HepG2 (cell line): ENCODE data around the gene PEPD. TPM values are rescaled to one million over a fixed set of nuclear protein-coding genes. Genes with fewer than 3 reads are reported as not detected.

Source experiments
- FIP1L1 ChIP-seq: fragments of 200-400 bp; formaldehyde crosslinking; IDR thresholded peaks from 2 replicates; pipeline ENCODE4 v1.6.1; 2018; ENCODE audit warnings: low read depth, mild to moderate bottlenecking, low read length, moderate library complexity, borderline replicate concordance; ENCODE audit not compliant: insufficient read depth
- GATAD1 ChIP-seq: IDR thresholded peaks from 2 replicates; pipeline ENCODE4 v1.6.1; 2016; ENCODE audit warnings: missing genetic modification reagents, missing compliant biosample characterization
- HDAC1 ChIP-seq: sonication (generic); formaldehyde crosslinking; IDR thresholded peaks from 2 replicates; pipeline ENCODE4 v1.5.1; 2020; ENCODE audit warnings: mild to moderate bottlenecking, missing genetic modification reagents
- HES4 ChIP-seq: sonication (generic); formaldehyde crosslinking; IDR thresholded peaks from 2 replicates; pipeline ENCODE4 v1.9.0; 2021; ENCODE audit warnings: mild to moderate bottlenecking, missing genetic modification reagents, borderline replicate concordance
- JARID2 ChIP-seq: sonication (generic); formaldehyde crosslinking; IDR thresholded peaks from 2 replicates; pipeline ENCODE4 v1.8.1; 2023; ENCODE audit warnings: missing genetic modification reagents, inconsistent platforms; ENCODE audit not compliant: insufficient replicate concordance
- MATR3 ChIP-seq: sonication (generic); formaldehyde crosslinking; IDR thresholded peaks from 2 replicates; pipeline ENCODE4 v1.4.0; 2020; ENCODE audit warnings: missing genetic modification reagents
- MAZ ChIP-seq, 2 experiments: sonication (generic) in 1 of 2; formaldehyde crosslinking in 1 of 2; IDR thresholded peaks; 2 replicates each; pipeline versions ENCODE4 v1.5.0 to v1.6.1; 2012 to 2020; ENCODE audit warnings: low read depth in 2 of 2, mild to moderate bottlenecking in 2 of 2, borderline replicate concordance in 1 of 2, improper control_type of control experiment in 1 of 2, low read length in 1 of 2, missing genetic modification reagents in 1 of 2, moderate library complexity in 1 of 2
- REL ChIP-seq: sonication (generic); formaldehyde crosslinking; conservative IDR thresholded peaks from 2 replicates; pipeline ENCODE4 v1.8.0; 2022; ENCODE audit warnings: mild to moderate bottlenecking, missing genetic modification reagents, moderate library complexity
- SMYD3 ChIP-seq: sonication (generic); formaldehyde crosslinking; IDR thresholded peaks from 2 replicates; pipeline ENCODE4 v1.8.1; 2023; ENCODE audit warnings: mild to moderate bottlenecking, missing genetic modification reagents
- TGIF2 ChIP-seq: IDR thresholded peaks from 2 replicates; pipeline ENCODE4 v1.6.1; 2016; ENCODE audit warnings: control low read depth, missing compliant biosample characterization
- ZNF530 ChIP-seq: sonication (generic); formaldehyde crosslinking; IDR thresholded peaks from 2 replicates; pipeline ENCODE4 v1.5.0; 2020; ENCODE audit warnings: low read depth, mild to moderate bottlenecking, missing genetic modification reagents
- ZNF720 ChIP-seq: sonication (generic); formaldehyde crosslinking; IDR thresholded peaks from 2 replicates; pipeline ENCODE4 v1.4.0; 2020; ENCODE audit warnings: missing genetic modification reagents
- polyA plus RNA-seq, 8 experiments: library from polyadenylated mRNA; depleted of rRNA in 3 of 8; stranded (reverse) in 7 of 8; unstranded in 1 of 8; fragments of >200 nt; fragmentation: Illumina TruSeq in 4 of 8; extraction: Trizol in 4 of 8; gene quantifications; 2 replicates each; pipeline versions ENCODE4 v1.2.1 to v1.2.3, GENCODE V29; 2011 to 2016; ENCODE audit warnings: low read depth in 4 of 8, missing spikeins in 1 of 8, mixed read lengths in 1 of 8; ENCODE audit not compliant: insufficient read depth in 1 of 8
- total RNA-seq, 5 experiments: library from RNA; depleted of rRNA; stranded (reverse); fragments of >200 nt; fragmentation: Illumina TruSeq; extraction: Trizol; gene quantifications; 2 replicates each; pipeline ENCODE4 v1.2.3, GENCODE V29; 2016; ENCODE audit warnings: low read depth in 1 of 5
- TF ChIP-seq, protein P1 (sequence below): sonication (generic); formaldehyde crosslinking; IDR thresholded peaks from 2 replicates; pipeline ENCODE4 v1.4.0; 2020; ENCODE audit warnings: missing genetic modification reagents, borderline replicate concordance
- TF ChIP-seq, protein P2 (sequence below): sonication (generic); formaldehyde crosslinking; IDR thresholded peaks from 2 replicates; pipeline ENCODE4 v1.8.0; 2022; ENCODE audit warnings: low read depth, missing genetic modification reagents
- TF ChIP-seq, protein P3 (sequence below): sonication (generic); formaldehyde crosslinking; IDR thresholded peaks from 2 replicates; pipeline ENCODE4 v1.4.0; 2020; ENCODE audit warnings: missing genetic modification reagents
- TF ChIP-seq, protein P4 (sequence below): sonication (generic); formaldehyde crosslinking; IDR thresholded peaks from 2 replicates; pipeline ENCODE4 v1.4.0; 2020; ENCODE audit warnings: missing genetic modification reagents, borderline replicate concordance

The PEPD gene
- total and polyA plus RNA-seq, 2 of the 13 experiments (the other 11 are each of a cell fraction or from before 2014, with no cell fraction given): 60.7 to 75.1 TPM

DNA sequence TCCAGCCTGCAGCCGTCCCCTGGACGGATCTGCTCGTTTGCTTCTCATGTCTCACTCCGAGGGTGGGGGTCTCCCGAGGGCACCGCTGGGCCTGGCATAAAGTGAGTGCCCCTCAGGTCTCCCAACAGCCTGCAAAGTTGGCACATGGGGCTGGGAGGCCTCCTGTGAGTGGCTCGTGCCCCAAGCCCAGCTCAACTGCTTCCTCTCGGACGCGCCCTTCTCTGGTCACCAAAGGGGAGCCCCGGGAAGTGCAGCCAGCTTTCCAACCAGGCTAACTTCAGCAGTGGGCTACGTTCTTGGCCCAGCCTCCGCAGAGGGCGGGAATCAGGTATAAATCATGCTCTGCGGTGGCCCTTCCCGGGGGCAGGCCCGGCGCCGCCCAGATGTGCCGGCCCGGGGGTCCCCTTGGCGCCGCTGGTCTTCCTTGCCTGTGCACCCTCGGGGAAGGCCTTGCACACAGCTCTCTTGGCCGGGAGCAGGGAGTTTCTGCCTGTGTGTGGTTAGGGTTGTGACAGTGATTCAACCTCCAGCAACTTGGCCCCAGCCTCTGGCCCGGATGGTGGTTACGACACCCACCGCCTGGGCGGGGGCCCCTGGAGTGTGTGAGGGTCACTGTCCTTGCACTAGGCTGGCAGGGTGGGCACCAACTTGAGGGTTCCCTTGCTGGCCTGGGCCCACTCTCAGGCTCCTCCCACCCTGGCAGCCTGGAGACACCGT, 127.4 kb downstream of the PEPD start (continued):
- TF ChIP-seq, protein P1, sequence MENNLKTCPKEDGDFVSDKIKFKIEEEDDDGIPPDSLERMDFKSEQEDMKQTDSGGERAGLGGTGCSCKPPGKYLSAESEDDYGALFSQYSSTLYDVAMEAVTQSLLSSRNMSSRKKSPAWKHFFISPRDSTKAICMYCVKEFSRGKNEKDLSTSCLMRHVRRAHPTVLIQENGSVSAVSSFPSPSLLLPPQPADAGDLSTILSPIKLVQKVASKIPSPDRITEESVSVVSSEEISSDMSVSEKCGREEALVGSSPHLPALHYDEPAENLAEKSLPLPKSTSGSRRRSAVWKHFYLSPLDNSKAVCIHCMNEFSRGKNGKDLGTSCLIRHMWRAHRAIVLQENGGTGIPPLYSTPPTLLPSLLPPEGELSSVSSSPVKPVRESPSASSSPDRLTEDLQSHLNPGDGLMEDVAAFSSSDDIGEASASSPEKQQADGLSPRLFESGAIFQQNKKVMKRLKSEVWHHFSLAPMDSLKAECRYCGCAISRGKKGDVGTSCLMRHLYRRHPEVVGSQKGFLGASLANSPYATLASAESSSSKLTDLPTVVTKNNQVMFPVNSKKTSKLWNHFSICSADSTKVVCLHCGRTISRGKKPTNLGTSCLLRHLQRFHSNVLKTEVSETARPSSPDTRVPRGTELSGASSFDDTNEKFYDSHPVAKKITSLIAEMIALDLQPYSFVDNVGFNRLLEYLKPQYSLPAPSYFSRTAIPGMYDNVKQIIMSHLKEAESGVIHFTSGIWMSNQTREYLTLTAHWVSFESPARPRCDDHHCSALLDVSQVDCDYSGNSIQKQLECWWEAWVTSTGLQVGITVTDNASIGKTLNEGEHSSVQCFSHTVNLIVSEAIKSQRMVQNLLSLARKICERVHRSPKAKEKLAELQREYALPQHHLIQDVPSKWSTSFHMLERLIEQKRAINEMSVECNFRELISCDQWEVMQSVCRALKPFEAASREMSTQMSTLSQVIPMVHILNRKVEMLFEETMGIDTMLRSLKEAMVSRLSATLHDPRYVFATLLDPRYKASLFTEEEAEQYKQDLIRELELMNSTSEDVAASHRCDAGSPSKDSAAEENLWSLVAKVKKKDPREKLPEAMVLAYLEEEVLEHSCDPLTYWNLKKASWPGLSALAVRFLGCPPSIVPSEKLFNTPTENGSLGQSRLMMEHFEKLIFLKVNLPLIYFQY (CRISPR knock-in tag): no peak
- TF ChIP-seq, protein P2, sequence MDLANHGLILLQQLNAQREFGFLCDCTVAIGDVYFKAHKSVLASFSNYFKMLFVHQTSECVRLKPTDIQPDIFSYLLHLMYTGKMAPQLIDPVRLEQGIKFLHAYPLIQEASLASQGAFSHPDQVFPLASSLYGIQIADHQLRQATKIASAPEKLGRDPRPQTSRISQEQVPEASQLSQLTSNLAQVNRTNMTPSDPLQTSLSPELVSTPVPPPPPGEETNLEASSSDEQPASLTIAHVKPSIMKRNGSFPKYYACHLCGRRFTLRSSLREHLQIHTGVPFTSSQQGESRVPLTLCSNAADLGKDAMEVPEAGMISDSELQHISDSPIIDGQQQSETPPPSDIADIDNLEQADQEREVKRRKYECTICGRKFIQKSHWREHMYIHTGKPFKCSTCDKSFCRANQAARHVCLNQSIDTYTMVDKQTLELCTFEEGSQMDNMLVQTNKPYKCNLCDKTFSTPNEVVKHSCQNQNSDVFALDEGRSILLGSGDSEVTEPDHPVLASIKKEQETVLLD (CRISPR knock-in tag): no peak
- TF ChIP-seq, protein P3, sequence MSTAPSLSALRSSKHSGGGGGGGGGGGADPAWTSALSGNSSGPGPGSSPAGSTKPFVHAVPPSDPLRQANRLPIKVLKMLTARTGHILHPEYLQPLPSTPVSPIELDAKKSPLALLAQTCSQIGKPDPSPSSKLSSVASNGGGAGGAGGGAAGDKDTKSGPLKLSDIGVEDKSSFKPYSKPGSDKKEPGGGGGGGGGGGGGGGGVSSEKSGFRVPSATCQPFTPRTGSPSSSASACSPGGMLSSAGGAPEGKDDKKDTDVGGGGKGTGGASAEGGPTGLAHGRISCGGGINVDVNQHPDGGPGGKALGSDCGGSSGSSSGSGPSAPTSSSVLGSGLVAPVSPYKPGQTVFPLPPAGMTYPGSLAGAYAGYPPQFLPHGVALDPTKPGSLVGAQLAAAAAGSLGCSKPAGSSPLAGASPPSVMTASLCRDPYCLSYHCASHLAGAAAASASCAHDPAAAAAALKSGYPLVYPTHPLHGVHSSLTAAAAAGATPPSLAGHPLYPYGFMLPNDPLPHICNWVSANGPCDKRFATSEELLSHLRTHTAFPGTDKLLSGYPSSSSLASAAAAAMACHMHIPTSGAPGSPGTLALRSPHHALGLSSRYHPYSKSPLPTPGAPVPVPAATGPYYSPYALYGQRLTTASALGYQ (CRISPR knock-in tag): no peak; the same call in 1 of the 2 replicates
- TF ChIP-seq MAZ (IDR thresholded peaks at IDR 0.05; ENCODE audit: borderline replicate concordance, low read depth, low read length) (no peak; the same call in 1 of the 2 replicates), MAZ (CRISPR knock-in tag; IDR thresholded peaks at IDR 0.05; ENCODE audit: low read depth) (peak; percentile 54; the same call in 1 of the 2 replicates), MATR3 (CRISPR knock-in tag) (no peak), TGIF2 (CRISPR knock-in tag) (no peak), SMYD3 (CRISPR knock-in tag) (no peak), HDAC1 (CRISPR knock-in tag) (0 out of 2 replicates have a peak, but pooled peaks have one; percentile 33), FIP1L1 (no peak), HES4 (CRISPR knock-in tag) (no peak), ZNF720 (CRISPR knock-in tag) (no peak), GATAD1 (CRISPR knock-in tag) (no peak), REL (CRISPR knock-in tag) (0 out of 2 replicates have a peak, but pooled peaks have one; percentile 42), JARID2 (CRISPR knock-in tag) (no peak), ZNF530 (CRISPR knock-in tag) (no peak)
- TF ChIP-seq, protein P4, sequence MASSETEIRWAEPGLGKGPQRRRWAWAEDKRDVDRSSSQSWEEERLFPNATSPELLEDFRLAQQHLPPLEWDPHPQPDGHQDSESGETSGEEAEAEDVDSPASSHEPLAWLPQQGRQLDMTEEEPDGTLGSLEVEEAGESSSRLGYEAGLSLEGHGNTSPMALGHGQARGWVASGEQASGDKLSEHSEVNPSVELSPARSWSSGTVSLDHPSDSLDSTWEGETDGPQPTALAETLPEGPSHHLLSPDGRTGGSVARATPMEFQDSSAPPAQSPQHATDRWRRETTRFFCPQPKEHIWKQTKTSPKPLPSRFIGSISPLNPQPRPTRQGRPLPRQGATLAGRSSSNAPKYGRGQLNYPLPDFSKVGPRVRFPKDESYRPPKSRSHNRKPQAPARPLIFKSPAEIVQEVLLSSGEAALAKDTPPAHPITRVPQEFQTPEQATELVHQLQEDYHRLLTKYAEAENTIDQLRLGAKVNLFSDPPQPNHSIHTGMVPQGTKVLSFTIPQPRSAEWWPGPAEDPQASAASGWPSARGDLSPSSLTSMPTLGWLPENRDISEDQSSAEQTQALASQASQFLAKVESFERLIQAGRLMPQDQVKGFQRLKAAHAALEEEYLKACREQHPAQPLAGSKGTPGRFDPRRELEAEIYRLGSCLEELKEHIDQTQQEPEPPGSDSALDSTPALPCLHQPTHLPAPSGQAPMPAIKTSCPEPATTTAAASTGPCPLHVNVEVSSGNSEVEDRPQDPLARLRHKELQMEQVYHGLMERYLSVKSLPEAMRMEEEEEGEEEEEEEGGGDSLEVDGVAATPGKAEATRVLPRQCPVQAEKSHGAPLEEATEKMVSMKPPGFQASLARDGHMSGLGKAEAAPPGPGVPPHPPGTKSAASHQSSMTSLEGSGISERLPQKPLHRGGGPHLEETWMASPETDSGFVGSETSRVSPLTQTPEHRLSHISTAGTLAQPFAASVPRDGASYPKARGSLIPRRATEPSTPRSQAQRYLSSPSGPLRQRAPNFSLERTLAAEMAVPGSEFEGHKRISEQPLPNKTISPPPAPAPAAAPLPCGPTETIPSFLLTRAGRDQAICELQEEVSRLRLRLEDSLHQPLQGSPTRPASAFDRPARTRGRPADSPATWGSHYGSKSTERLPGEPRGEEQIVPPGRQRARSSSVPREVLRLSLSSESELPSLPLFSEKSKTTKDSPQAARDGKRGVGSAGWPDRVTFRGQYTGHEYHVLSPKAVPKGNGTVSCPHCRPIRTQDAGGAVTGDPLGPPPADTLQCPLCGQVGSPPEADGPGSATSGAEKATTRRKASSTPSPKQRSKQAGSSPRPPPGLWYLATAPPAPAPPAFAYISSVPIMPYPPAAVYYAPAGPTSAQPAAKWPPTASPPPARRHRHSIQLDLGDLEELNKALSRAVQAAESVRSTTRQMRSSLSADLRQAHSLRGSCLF (CRISPR knock-in tag): no peak
